ENCODE measurements around the gene MRPL50. TPM values are rescaled to one million over a fixed set of nuclear protein-coding genes. Genes with fewer than 3 reads are reported as not detected.

MRPL50 gene
- total RNA-seq (2021) (16.6 to 19.6 TPM (median 17.0 TPM) in 3 replicates), Bru-seq, nascent RNA (percentile 97 among the genes with signal in this experiment)
- long read RNA-seq, experiment 1, transcript MRPL50-201 (2 exons, 3,332 nt): major isoform, 205 of 216 reads
- long read RNA-seq, experiment 1, partial matches to known transcripts: 0 of 216 reads
- long read RNA-seq, experiment 1, other reads (novel, unspliced or antisense): 11 of 216 reads
- long read RNA-seq, experiment 2, transcript MRPL50-201 (2 exons, 3,332 nt): major isoform, 69 of 87 reads
- long read RNA-seq, experiment 2, partial matches to known transcripts: 0 of 87 reads
- long read RNA-seq, experiment 2, other reads (novel, unspliced or antisense): 18 of 87 reads
- long read RNA-seq, experiment 3, transcript MRPL50-201 (2 exons, 3,332 nt): major isoform, 21 of 22 reads
- long read RNA-seq, experiment 3, partial matches to known transcripts: 0 of 22 reads
- long read RNA-seq, experiment 3, other reads (novel, unspliced or antisense): 1 of 22 reads

- H3K27ac Mint-ChIP-seq: peak within 1 kb of the TSS; percentile 99
- H3K27me3 Mint-ChIP-seq (ENCODE audit: low read depth): no peaks in the 10 kb centered on the region
- peaks cover 66% of the 10 kb centered on the region for H3K36me3 Mint-ChIP-seq
- DNase-seq (ENCODE audit: low spot score) (peak; percentile 96), ATAC-seq (peak; percentile 97)
- peak within 1 kb of the TSS; percentile 99 for H3K4me3 Mint-ChIP-seq
- CTCF ChIA-PET: interaction anchor here (0.6 to 1.5 kb wide), 10 partner anchors 10 to 1576 kb away, joined by 3 to 24 read pairs (median 4); partner anchors contain the start of gene NR4A3
- peaks cover 25% of the 10 kb centered on the region for H3K4me1 Mint-ChIP-seq
- H3K9me3 Mint-ChIP-seq: peaks cover 23% of the 10 kb centered on the region
- POLR2A ChIA-PET: interaction anchor here (0.9 to 1.0 kb wide), 3 partner anchors 9 to 135 kb away, joined by 3 to 7 read pairs (median 3); partner anchors contain the start of gene RNF20
- no peak for TF ChIP-seq HMGXB4 (CRISPR knock-in tag; IDR thresholded peaks at IDR 0.05)
- TF ChIP-seq NR3C1 (CRISPR knock-in tag; conservative IDR thresholded peaks at IDR 0.05; ENCODE audit: low read depth): no peak
- no peak for TF ChIP-seq RORB (CRISPR knock-in tag; IDR thresholded peaks at IDR 0.05)
- no peak for TF ChIP-seq ATF1 (CRISPR knock-in tag; IDR thresholded peaks at IDR 0.05)
- TF ChIP-seq SMAD3 (CRISPR knock-in tag; IDR thresholded peaks at IDR 0.05; ENCODE audit: borderline replicate concordance): no peak
- TF ChIP-seq CREM (CRISPR knock-in tag; IDR thresholded peaks at IDR 0.05): peak; percentile 64; the same call in 1 of the 2 replicates
- TF ChIP-seq TP53 (CRISPR knock-in tag; IDR thresholded peaks at IDR 0.05): no peak
- no peak for TF ChIP-seq SMAD4 (CRISPR knock-in tag; IDR thresholded peaks at IDR 0.05)
- no peak for TF ChIP-seq CBFB (CRISPR knock-in tag; IDR thresholded peaks at IDR 0.05; ENCODE audit: low read depth)
- TF ChIP-seq JUN (CRISPR knock-in tag; IDR thresholded peaks at IDR 0.05): no peak
- no peak for TF ChIP-seq GRHL2 (CRISPR knock-in tag; IDR thresholded peaks at IDR 0.05; ENCODE audit: insufficient replicate concordance, severe bottlenecking)
- TF ChIP-seq, protein P1, sequence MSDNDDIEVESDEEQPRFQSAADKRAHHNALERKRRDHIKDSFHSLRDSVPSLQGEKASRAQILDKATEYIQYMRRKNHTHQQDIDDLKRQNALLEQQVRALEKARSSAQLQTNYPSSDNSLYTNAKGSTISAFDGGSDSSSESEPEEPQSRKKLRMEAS (CRISPR knock-in tag; IDR thresholded peaks at IDR 0.05): peak; percentile 61; the same call in 1 of the 2 replicates
- no peak for TF ChIP-seq NR2C2 (CRISPR knock-in tag; IDR thresholded peaks at IDR 0.05)
- TF ChIP-seq NFE2L1 (CRISPR knock-in tag; IDR thresholded peaks at IDR 0.05): no peak
- TF ChIP-seq, protein P2, sequence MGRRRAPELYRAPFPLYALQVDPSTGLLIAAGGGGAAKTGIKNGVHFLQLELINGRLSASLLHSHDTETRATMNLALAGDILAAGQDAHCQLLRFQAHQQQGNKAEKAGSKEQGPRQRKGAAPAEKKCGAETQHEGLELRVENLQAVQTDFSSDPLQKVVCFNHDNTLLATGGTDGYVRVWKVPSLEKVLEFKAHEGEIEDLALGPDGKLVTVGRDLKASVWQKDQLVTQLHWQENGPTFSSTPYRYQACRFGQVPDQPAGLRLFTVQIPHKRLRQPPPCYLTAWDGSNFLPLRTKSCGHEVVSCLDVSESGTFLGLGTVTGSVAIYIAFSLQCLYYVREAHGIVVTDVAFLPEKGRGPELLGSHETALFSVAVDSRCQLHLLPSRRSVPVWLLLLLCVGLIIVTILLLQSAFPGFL (CRISPR knock-in tag; IDR thresholded peaks at IDR 0.05; ENCODE audit: borderline replicate concordance): no peak
- TF ChIP-seq ZNF138 (CRISPR knock-in tag; conservative IDR thresholded peaks at IDR 0.05): no peak
- TF ChIP-seq ESRRA (CRISPR knock-in tag; IDR thresholded peaks at IDR 0.05; ENCODE audit: borderline replicate concordance): no peak
- no peak for TF ChIP-seq RELA (CRISPR knock-in tag; IDR thresholded peaks at IDR 0.05; ENCODE audit: borderline replicate concordance)
- TF ChIP-seq, protein P3, sequence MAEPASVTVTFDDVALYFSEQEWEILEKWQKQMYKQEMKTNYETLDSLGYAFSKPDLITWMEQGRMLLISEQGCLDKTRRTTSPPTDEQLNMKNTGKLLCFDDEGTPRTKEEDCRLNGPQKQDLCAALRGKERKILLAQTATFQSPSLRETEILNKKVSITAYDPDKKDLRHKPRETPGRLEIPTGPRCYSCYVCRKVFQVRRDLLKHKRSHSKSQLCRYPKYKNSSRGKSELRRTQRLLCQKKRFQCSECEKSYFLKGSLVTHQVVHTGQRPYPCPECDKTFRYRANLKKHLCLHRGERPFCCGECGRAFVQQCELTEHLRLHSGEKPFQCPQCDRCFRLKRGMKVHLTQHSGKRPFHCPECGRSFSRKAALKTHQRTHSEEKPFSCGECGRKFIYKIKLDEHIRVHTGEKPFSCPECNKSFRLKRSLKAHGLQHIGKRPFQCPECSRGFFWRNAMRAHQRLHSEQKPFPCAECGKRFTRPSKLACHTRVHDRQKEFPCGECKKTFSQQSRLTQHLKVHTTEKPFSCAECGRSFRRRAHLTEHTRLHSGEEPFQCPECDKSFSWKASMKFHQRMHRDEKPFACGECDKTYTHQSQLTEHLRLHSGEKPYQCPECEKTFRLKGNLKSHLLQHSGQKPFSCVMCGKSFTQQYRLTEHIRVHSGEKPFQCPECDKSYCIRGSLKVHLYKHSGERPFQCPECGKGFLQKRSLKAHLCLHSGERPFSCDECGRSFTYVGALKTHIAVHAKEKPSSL (CRISPR knock-in tag; conservative IDR thresholded peaks at IDR 0.05): no peak
- no peak for TF ChIP-seq CTCF (IDR thresholded peaks at IDR 0.05)
- no peak for TF ChIP-seq PRRX2 (CRISPR knock-in tag; IDR thresholded peaks at IDR 0.05)
- no peak for TF ChIP-seq E2F4 (CRISPR knock-in tag; IDR thresholded peaks at IDR 0.05; ENCODE audit: borderline replicate concordance, low read depth)
- no peak for TF ChIP-seq ZNF396 (CRISPR knock-in tag; IDR thresholded peaks at IDR 0.05; ENCODE audit: borderline replicate concordance)
- TF ChIP-seq OVOL2 (CRISPR knock-in tag; IDR thresholded peaks at IDR 0.05; ENCODE audit: borderline replicate concordance): no peak
These were observed at the start of gene MRPL50, which contains the start of gene ZNF189 for GRCh38 chr9:101398068-101398929. TSS of gene MRPL50 (minus strand) at chr9:101398618. CDS start at chr9:101398592, 26 bp downstream. TSS of gene ZNF189 (plus strand) at chr9:101398851. CDS start at chr9:101399157, 306 bp downstream.
